Fibroblast of upper back skin (primary cell): ENCODE results near the gene NLRP9.
"Not testable (repeated sequence)": the region's sequence is repeated elsewhere in the genome, so short reads cannot be mapped to it uniquely, and the experiment has no call there.

Experiments used
- DNase-seq: peaks from one replicate; pipeline ENCODE4 v3.0.0-alpha.2; 2013

The NLRP9 gene

DNA sequence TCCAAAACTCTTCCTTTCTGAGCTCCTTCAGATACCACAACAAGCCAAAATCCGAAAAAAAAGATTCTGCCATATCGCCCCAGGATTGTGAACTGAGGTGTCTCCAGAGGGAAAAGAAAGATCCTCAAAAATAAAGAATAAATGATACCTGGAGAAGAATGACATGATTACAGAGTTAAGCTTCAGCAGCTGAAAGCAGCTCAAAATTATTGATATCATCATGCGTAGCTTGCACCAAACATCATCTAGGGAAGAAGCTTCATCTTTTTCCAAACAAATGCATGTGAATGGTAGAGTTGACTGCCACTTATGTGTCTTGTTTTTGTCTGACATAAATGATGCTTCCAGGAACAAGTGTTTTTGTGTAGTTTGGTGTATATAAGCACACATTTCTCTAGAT lies at the start of gene NLRP9:
Gene NLRP9 (minus strand): TSS at position 101 of the 400 bp plus-strand sequence. CDS start 28 bp downstream, at position 73.
- no peak for DNase-seq

DNA sequence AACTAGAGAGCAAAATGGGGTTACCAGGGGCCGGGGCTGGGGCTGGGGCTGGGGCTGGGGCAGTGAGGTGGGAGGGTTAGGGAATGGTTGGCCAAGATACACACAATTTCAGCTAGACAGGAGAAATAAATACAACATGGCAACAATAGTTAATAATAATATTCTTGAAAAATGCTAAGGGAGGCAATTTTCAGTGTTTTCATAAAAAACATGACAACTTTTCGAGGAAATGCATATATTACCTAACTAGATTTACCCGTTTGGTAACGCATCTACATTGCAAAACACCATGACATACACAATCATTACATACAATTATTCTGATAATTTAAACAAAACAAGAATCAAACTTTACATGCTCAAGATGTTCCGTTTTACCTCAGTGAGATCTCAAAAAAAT lies 42.9 kb upstream of the NLRP9 start:
- no peak for DNase-seq

DNA sequence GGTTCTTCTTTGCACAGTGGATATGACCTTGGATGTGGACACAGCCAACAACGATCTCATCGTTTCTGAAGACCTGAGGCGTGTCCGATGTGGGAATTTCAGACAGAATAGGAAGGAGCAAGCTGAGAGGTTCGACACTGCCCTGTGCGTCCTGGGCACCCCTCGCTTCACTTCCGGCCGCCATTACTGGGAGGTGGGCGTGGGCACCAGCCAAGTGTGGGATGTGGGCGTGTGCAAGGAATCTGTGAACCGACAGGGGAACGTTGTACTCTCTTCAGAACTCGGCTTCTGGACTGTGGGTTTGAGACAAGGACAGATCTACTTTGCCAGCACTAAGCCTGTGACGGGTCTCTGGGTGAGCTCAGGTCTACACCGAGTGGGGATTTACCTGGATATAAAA lies 40.1 kb upstream of the NLRP9 start:
- no peak for DNase-seq

GRCh38 chr19:55777528-55777927 lies 39.3 kb upstream of the NLRP9 start:
- DNase-seq: no peak

DNA sequence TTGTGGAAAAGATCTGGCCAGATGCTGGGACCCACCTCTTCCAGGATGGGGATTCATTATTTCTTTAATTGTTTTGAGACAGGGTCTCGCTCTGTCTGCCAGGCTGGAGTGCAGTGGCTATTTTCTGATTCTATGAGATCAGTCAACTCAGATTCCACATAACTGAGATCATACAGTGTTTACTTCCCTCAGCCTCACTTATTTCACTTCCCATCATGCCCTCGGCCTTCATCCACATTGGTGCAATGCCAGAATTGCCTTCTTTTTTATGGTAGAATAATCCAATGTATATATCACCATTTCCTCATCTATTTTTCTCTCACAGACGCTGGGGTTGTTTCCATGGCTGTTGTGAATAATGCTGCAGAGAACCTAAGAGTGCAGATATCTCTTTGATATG lies 31.4 kb upstream of the NLRP9 start:
- not testable (repeated sequence) for DNase-seq

DNA sequence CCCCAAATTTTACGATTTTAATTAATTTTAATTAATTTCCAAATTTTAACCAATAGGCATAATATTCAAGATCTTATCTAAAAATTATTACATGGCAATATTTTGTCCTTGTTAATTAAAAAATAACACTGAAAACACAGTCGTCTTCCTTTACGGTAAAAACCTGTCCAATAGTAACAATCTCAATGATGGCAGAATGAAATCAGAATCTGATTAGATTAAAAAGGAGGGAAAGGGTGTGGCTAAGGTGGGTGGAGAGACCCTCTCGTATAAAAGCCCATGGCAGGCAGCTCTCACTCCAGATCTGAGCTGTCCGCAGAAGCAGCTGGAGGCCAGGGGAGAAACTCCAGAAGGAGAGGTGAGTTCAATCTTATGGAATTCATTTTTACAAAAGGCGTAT lies 30.6 kb upstream of the NLRP9 start, which contains the start of gene RFPL4AL1:
Gene RFPL4AL1 (plus strand): TSS at position 301 of the 400 bp plus-strand sequence. CDS start 2,687 bp downstream, outside the sequence.
- not testable (repeated sequence) for DNase-seq

GRCh38 chr19:55766466-55766865 lies 28.3 kb upstream of the NLRP9 start:
- no peak for DNase-seq

DNA sequence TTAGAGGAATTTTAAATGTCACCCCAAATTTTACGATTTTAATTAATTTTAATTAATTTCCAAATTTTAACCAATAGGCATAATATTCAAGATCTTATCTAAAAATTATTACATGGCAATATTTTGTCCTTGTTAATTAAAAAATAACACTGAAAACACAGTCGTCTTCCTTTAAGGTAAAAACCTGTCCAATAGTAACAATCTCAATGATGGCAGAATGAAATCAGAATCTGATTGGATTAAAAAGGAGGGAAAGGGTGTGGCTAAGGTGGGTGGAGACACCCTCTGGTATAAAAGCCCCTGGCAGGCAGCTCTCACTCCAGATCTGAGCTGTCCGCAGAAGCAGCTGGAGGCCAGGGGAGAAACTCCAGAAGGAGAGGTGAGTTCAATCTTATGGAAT lies 20.6 kb upstream of the NLRP9 start, which contains the start of gene RFPL4A:
Gene RFPL4A (plus strand): TSS at position 301 of the 400 bp plus-strand sequence. CDS start 2,704 bp downstream, outside the sequence.
- DNase-seq: not testable (repeated sequence)

DNA sequence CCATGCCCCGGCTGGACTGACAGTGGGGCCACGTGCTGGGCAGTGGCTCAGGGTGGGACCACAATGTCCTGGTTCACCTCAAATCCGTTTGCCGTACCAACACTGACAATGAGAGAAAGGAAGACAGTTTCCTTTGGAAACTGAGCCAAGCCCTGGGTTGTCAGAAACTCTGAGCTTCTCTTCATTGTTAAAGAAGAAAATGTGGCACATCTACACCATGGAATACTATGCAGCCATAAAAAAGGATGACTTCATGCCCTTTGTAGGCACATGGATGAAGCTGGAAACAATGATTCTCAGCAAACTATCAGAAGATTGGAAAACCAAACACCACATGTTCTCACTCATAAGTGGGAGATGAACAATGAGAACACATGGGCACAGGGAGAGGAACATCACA lies 18.6 kb upstream of the NLRP9 start:
- not testable (repeated sequence) for DNase-seq

DNA sequence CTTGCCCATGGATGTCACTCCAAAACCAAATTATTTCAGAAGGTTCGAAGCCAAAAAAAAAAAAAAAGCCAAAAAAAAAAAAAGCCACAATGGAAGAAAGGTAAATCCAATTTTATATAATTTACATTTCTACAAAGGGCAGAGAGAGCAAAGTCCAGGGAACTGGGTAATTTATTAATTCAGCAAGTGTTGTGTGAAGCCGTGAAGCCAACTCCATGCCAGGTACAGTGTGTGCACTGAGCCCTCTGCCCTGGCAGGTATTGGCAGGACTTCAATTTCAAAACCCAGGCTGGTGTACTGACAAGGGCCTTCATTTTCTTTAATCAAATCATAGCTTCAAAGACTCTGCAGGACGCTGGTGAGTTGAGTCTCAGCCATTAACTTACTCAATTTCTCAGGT lies 15.2 kb upstream of the NLRP9 start:
- DNase-seq: no peak

DNA sequence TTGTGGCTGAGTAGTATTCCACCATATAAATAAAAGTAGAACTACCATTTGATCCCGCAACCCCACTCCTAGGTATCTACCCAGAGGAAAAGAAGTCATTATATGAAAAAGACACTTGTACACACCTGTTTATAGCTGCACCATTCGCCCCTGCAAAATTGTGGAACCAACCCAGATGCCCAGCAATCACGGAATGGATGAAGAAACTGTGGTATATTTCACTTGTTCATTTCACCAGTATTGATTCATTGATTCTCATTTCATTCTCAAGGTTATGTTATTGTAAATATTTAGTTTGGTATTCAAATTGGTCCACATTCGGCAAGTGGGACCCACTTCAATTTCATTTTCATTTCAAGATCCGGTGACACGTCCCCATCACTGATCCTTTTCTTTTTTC lies 12.5 kb upstream of the NLRP9 start:
- no peak for DNase-seq

GRCh38 chr19:55730378-55730777 lies 7.8 kb downstream of the NLRP9 start:
- DNase-seq: not testable (repeated sequence)

DNA sequence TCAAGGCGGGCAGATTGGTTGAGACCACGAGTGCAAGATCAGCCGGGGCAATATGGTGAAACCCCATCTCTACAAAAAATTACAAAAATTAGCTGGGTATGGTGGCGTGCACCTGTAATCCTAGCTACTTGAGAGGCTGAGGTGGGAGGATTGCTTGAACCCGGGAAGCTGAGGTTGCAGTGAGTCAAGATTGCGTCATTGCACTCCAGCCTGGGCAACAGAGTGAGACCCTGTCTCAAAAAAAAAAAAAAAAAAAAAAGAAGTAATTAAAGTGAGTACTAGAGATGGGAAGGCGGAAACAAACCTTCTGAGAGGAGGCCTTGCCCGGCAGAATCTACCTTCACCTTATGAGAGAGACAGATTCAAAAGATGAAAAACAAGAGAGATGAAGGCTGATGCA lies 14.7 kb downstream of the NLRP9 start:
- DNase-seq: no peak

GRCh38 chr19:55720801-55721200 lies 17.4 kb downstream of the NLRP9 start:
- DNase-seq: no peak

DNA sequence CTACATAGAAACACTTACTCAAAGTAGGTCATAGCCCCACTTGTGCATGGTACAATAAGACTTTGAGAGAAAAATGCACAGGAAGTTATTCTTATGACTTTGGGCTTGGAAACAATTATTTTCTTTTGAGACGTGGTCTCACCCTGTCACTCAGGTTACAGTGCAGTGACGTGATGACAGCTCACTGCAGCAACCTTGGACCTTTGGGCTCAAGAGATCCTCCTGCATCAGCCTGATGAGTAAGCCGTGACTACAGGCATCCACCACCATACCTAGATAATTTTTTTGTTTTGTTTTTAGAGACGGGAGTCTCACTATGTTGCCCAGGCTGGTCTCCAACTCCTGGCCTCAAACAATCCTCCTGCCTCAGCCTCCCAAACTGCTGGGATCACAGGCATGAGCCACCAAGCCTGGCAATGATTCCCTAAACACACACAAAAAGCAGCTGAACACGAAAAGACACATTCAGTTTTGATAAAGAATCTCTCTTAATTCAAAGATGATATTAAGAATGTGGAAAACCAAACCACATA lies 17.9 kb downstream of the NLRP9 start:
- no peak for DNase-seq

- not testable (repeated sequence) for DNase-seq
These were observed 20.1 kb downstream of the NLRP9 start for GRCh38 chr19:55717879-55718711.

DNA sequence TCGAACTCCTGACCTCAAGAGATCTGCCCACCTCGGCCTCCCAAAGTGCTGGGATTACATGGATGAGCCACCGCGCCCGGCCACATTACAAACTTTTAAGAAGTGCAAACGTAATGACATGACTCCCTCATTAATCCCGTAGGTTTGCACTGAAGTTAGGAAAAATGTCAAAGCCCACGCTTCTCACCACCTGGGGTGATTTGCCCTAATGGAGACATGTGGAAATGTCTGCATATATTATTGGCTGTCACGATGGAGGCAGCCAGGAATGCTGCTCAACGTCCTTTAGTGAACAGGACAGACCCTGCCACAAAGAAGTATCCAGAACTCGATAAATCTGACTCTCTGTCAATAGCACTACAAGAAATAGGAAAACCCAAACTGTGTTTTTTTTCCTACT lies 21.0 kb downstream of the NLRP9 start:
- no peak for DNase-seq

- no peak for DNase-seq
These were observed 21.7 kb downstream of the NLRP9 start for GRCh38 chr19:55716531-55716930.

DNA sequence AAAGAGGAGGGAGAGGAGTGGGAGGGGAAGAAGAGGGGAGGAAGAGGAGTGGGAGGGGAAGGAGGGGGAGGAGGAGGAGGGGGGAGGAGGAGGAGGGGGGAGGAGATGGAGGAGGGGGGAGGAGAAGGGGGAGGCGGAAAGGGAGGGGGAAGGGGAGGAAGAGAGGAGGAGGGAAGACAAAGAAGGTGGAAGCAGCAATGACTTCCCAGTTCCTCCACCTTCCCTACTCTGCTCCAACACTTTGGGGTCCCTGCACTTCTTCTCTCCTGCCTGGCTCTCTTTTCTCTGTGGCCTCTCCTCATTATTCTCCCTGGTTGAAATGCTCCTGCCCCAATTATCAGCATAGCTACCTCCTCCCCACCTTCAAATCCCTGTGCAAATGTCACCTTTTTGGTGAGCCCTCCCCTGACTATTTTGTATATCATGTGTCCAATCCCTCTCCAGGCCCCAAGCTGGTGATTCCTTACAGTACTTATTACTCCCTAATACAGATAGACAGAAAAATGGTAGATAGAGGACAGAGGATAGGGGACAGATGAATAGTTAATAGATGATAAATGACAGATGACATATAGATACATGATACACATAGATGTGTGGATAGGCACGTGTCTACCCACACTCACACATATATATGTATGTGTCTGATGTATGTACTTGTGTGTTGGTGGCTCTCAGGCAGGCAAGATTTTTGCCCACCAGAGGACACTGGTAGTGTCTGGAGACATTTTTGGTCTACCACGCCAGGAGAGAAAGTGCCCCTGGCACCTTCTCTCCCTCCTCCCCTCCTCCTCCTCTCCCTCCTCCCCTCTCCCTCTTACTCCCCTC lies 25.2 kb downstream of the NLRP9 start:
- DNase-seq: no peak

- no peak for DNase-seq
These were observed 26.5 kb downstream of the NLRP9 start for GRCh38 chr19:55711719-55712118.

DNA sequence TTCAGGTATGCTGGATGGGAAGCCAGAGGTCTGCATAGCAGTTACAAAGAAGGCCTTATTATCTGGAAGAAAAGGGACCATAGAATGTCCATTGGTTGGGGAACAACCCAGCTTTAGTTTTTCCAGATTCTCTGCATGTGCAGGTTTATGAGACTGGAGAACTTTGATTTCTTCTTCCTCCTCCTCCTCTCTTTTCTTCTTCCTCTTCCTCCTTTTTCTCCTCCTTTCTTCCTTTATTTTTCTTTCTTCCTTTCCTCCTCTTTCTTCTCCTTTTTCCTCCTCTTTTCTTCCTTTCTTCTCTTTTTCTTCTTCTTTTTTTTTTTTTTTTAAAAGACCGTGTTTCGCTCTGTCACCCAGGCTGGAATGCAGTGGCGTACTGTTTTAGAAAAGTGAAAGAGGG lies 32.2 kb downstream of the NLRP9 start:
- no peak for DNase-seq

DNA sequence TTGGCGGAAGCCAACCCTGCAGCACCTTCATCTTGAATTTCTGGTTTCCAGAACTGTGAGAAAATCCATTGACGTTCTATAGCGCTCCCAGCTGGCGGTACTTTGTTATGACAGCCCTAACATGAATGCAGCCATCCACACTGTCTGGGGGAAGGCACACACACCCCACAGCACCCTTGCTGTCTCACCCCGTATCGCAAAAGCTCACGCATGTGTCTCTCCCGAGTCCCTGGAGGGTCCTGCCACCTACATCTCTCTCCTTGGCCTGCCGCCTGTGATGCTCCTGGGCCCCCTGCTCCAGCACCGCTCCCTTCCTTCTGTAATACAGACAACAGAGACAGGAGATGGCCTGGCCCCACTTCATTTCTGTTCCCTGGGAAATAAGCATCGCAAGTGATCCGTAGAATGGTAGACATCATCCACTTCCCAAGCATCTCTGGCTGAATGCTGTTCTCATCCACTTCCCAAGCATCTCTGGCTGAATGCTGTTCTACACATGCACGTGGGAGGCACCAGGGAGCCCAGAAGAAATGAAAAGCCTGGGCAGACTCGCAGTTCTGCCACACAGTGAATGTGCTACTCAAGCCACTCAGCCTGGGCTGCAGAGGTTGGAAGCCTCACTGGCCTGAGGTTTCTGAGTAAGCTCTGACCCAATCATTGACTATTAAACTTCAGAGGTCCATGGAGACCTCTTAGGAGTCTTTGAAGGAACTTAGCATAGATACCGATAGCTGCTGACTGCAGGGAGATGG lies 33.5 kb downstream of the NLRP9 start:
- no peak for DNase-seq

DNA sequence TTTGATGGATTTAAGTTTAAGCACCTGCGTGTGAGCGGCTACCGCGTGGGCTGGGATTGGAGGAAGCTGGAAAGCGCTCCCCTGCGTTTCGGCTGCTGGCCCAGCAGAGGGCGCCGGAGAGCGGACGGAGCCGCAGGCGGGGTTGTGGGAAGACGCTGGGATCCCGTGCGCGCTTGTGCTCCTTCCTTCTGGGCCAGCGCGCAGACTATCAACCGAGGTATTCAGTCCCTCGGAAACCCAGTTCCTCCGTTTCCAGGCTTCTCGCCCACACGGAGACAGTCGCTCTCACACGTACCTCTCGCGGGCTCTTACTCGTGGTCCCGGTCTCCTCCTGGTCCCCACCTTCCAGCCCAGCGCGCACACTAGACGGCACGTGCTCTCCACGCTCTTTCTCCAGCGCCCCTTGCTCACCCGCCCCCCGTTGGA lies 34.4 kb downstream of the NLRP9 start:
- DNase-seq: no peak
